GM18861 (cell line): ENCODE results near the gene XIRP1.

Experiments
- ATAC-seq: cut with Tn5 transposase; IDR thresholded peaks from one replicate; pipeline ENCODE4 v1.9.1; 2021; ENCODE audit not compliant: unreplicated experiment

The XIRP1 gene

DNA sequence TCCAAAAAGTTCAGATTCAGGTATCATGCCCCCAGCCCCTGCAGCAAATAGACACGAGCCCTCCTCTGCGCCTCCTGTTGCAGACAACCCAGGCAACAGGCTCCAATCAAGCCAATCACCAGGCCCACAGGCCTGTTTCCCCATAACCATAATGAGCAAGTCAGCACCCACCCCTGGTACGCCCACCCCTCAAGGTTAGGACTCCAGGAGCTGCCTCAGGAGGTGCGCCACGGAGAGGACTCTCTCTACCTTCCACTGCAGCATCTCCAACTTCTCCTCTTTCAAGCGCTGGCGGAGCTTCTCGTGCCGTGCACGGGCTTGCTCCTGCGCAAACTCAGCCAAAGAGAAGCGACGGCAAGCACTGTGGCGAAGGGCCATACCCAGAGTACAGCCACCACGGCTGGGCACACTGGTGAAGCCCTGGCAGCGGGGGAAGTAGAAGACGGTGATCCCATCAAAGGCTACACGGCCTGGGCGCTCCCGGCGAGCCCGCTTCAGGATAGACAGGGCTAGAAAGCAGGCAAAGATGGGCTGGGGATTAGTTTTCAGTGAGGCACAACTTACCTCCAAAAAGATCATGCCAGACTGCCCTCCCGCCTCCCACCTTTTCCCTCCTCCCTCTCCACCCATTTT, 47.5 kb downstream of the XIRP1 start:
- ATAC-seq = no peak

DNA sequence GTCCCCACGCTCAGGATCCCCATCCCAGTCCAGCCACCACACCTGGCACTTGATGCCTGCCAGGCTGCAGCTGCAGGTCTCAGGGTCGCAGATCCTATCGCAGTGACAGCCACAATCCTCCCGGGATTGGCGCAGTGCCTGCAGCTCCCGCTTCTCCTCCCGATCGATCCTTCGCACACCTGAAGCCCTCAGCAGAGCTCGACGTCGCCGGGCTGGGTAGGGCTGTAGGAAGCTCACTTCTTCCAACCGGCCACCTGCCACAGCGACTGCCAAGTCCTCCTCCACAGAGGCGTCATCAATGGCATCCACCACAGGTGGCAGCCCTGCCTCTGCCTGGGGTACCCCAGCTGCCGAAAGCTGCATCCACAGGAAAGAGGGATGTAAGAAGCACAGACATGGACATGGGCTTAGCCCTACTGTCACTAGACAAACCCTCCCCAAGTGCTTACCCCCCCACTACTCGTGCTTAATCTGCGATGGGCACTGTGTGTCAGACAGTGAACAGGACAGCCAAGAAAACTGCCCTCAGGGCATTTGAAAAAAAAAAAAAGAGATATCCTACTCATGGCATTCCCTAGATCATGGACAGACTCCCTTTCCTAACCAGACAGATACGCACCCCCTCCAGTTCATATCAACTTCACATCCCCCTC, 48.2 kb downstream of the XIRP1 start:
- ATAC-seq = no peak

DNA sequence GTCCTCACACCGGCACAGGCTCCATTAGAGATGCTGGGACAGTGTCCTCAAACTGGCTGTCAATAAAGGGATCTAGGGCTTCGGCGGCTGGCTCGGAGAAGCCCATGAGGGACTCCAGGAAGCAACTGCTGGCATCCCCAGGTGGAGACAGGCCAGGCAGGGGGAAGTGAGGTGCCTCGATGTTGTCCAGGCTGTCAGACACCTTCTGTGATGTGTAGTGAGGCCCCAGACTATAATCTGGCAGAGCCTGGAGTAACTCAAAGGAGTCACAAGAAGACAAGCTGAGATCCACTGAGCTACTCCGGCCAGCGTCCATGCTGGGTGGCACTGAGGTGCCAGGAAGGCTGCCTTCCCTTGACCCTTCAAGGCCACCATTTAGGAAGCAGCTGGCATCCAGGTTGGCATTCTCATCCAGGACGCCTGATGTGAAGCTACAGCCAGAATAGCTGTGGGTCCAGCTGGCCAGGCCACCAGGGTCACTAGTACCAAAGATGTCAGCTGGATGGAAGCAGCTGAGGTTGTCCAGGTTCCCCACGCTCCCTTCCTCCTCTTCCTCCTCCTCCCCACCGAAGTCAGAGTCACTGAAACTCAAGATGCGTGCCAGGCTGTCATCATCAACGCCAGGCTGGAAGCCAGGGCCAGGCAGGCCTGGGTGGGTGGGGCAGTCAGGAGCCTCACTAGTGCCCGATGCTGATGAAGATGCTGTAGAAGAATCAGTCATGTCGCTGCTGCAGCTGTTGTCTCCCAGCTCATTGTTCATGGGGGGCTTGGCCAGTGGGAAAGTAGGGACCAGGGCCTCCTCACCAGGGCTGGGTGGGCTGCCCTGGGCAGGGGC, 49.1 kb downstream of the XIRP1 start:
- no peak for ATAC-seq

DNA sequence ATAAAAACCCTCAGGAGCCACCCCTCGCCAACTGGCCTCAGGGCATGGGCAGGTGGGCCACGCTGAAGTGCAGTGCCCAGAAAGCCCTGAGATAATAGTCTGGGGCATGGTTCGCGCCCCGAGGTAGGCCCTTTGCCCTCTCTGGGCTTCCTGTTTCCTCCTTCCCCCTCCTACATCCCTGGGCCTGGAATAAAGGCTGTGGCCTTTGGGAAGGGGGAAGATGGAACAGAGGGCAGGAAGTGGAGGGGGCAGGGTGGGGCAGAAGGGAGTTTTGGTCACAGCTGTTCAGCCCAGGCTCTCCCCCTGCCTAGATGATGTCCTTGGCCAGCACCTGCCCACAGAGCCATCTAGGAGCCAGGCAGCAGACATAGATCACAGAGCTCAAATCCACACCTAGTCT, 50.3 kb downstream of the XIRP1 start:
- no peak for ATAC-seq

DNA sequence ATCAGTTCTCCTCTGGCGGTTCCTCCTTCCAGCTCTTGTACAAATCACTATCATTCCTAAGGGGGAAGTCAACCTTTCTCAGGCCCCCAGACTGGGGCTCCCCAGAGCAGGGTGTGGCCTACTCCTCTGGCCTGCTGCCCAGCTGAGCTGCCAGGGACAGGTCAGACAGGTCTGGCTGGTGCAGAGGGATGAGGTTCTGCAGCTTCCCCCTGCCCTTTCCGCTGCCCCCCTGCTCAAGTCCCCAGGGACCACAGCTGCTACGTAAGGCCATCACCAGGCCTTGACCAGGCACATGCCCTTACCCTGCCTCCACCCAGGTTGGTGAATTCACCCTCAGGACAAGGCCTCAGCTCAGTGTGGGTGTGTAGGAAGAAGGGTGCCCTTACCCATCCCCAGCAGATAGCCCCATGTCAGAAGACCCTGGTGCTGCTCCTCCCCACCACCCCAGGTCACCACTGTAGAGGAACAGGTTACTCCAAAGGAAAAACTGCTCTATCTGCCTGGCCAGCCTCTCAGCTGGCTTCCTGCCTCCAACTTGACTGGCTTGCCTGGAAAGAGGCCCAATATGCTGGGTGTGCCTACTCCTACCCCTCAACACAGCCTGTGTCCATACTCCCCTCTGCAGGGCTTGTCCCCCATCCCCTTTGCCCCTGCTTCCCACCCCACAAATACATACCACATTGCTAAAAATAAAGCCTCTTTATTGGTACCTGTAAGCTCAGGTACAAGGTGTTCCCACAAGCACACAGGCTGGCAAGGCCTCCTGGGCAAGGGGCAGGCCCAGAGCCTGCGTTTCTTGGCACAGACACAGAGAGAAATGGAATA, 51.0 kb downstream of the XIRP1 start:
- no peak for ATAC-seq

DNA sequence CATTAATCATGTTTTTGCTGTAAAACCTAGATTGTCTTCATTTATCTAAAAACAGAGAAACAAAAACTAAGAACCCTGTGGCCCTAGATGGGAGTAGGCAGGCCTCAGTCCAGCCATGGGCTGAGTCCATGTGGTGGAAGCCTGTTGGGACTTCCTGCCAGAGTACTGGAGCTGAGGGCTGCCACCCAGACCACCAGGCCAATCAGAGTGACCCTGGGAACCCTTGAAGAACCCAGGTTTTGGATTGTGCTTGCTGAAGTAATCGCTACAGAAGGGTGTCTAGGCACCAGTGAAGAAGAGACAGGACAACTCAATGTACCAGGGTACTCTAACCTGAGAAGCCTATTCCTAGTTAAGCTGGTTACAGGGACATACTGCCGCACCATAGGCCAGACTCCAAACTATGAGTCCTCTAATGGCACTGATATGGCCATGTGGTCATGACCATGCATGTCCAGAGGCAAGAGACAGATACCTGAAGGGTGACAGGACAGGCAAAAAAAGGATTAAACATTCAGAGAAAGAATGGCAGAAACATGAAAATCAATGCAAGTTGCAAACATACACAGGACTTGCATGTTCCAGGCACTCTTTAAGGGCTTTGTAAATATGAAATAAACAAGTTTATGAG, 51.9 kb downstream of the XIRP1 start:
- no peak for ATAC-seq

DNA sequence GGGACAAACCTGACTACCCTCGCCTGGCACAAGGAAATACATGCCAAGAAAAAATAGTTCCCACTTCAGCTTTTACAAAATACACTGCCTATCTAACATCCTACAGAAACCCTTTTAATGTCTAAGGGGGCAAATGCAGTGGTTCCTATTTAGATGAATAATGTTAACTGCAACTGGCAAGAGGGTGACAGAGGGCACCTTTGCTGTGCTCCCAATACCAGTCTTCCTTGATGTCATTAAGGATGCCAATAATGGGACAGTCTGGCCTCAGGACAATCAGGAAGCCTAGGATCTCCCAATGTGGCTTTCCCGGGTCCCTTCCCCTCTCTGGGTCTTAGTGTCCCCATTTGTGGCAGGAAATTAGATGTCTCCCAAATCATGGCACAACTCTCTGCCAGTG, 53.0 kb downstream of the XIRP1 start:
- no peak for ATAC-seq

DNA sequence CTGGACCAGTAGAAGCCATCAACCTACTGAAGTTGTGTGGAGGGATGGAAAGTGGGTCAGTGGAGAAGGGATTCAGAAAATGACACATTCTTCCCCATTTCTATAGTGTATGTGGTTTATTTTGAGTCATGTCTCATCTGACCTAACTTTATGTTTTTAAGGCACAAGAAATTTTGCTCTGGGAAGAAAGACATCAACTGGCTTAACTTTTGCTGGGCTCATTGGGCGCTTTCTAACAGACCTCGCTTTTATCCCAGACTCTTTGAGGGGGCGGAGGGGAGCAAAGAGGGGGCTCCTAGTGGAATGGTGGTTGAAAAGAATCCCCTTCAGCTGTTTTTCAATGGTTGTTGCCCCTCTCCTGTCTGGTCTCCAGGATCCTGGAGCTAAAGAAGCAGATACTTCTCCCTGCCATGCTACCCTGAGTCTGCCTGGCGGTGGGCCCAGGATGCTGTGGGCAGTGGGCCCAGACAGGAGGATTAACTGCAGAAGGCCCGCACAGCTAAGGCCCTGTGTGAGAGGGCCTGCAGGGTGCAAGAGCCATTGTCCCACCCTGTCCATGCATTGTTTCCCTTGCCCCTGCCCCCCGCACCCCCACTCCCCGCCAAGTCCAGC, 53.5 kb downstream of the XIRP1 start:
- no peak for ATAC-seq

DNA sequence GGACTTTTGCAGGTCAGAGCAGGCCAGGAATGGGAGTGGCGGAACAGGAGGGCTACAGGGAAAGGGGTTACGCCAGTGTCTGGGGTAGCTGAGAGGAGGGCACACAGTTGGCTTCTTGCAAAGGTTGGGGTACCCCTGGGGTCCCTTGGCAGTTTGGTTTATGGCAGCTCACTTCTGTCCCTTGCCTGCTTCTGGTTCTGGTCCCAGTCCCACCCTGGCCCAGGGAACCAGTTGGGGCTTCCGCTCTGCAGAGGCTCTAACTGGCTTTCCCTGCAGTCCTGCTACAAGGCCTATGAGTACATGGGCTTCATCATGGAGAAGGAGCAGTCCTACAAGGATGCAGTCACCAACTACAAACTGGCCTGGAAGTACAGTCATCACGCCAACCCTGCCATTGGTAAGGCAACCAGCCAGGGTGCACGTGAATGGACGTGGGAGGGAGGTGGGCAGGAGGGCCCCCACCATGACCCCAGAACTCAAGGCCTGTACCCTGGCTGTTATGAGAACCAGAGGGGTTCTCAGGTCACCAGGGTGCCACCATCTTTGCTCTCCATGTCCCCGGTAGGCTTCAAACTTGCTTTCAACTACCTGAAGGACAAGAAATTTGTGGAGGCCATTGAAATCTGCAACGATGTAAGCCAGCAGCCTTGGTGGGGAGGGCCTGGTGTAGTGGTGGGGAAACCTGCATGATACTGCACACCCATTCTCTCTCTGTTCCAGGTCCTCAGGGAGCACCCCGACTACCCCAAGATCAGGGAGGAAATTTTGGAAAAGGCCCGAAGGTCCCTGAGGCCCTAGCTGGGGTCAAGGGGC, 54.2 kb downstream of the XIRP1 start:
- no peak for ATAC-seq

DNA sequence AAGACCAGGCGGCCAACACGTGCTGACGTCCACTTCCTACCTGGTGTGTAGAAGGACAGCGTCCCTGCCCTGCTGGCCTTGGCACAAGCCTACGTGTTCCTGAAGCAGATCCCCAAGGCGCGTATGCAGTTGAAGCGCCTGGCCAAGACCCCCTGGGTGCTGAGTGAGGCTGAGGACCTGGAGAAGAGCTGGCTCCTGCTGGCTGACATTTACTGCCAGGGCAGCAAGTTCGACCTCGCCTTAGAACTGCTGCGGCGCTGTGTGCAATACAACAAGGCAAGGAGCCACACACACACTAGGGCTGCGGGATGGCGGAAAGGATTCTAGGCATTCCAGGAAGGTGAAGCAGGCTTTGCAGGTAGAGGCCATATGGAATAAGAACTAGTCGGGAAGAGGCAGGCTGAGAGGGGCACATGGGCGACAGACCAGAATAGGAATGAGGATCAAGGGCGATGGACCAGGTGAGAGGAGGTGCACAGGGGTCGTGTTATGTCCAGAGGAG, 54.9 kb downstream of the XIRP1 start:
- ATAC-seq = no peak

DNA sequence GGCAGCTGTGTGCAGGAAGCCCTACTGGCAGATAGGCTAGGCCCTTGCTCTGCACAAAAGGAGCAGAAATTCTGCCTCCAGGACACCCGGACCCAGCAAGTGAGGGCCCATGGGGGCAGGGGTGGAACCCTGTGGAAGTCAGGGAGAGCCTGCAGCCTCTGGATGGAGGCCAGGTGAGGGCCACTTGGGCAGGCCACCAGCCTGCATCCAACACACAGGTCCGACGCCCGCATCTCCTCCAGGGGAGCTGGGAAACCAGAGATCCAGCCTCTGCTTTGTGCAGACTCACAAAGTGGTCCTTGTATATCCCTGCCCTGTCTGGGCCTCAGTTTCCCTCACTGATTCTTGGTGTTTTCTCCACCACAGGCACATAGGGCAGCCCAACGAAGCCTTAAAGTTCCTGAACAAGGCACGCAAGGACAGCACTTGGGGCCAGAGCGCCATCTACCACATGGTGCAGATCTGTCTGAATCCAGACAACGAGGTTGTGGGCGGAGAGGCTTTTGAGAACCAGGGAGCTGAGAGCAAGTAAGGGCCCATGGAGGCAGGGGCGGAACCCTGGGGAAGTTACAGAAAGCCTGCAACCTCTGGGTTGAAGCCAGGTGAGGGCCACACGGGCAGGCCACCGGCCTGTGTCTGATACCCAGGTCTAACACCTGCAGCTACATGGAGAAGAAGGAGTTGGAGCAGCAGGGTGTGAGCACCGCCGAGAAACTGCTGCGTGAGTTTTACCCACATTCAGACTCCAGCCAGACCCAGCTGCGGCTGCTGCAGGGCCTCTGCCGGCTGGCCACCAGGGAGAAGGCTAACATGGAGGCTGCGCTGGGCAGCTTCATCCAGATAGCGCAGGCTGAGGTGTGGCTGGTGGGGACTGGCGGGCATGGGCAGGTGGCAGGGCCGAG, 55.6 kb downstream of the XIRP1 start:
- ATAC-seq = no peak

DNA sequence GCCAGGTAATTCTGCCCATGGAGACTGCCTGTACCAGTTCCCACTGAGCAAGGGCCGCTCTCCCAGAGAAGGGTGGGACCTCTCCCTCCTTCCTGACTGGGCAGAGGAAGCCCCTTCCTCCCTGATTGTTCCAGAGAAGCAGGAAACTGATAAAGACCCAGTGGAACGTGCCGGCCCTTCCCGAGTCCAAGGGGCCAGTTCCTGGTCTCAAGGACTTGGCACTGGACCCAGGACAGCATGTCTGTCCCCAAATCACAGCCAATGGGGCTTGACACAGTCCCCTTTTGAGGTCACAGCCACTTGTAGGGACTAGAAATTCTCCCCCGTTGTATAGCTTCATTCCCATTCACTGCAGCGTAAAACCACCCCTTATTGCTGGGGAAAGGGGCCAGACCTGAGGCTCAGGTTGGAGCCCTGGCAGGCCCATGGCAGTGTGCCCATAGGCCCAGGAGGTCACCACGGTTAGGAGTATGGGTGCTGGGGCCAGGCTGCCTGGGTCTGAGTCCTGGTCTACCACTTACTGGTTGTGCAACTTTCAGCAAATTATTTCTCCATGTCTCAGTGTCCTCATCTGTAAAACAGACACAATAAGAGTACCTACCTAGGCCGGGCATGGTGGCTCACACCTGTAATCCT, 57.1 kb downstream of the XIRP1 start:
- ATAC-seq = no peak

DNA sequence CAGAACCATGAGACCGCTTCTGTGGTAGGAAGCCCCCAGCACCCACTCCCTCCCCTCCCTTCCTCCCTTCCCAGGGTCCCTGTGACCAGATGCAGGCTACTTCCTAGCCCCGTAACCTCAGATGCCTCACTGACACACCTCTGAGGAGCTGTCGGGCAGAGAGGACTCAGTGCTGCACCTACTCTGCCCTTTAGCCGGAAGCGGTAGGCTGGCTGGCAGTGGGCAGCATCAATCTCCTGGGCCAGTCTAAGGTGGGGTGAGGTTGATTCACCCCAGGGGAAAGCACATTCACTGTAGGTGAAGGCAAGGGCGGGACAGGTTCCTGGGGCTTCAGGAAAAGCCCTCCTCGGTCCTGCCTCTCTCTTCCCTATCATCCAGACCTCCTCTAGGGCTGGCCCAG, 58.1 kb downstream of the XIRP1 start:
- ATAC-seq = no peak

DNA sequence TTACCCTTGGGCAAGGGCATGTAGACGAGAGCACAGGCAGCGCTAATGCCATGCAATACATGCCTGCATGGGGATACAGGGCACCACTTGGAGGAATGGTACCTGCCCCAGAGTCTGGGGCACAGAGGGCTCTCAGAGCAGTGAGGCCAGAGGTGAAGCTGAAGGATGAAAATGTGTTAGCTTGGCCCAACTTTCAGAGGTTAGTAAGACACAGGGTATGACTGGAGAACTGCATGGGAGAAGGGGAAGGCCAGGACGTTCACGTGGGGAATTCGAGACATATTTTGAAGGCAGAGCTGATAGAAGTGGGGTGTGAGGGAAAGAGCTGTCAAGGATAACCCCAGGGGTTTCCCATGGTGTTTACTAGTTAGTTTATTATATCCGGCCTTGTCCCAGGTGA, 58.6 kb downstream of the XIRP1 start:
- ATAC-seq = no peak
